T-helper 1 cell treated with Interleukin-12 subunit alpha and Interleukin-12 subunit beta and Interleukin-4 antibody, amounts not matched to agents 30 ng/mL and 1 ng/mL, for 36 hours (primary cell): ENCODE measurements around the gene TSEN54. TPM values are rescaled to one million over a fixed set of nuclear protein-coding genes. Genes with fewer than 3 reads are reported as not detected.

Experiments
- intact Hi-C: fragments of 100-400 bp; cut with micrococcal nuclease; formaldehyde crosslinking; loops from one replicate; pipeline ENCODE4 v1.15.1; 2024
- total RNA-seq: library from RNA; stranded (reverse); gene quantifications from 2 replicates; pipeline ENCODE4 v1.2.3, GENCODE V29; 2022

Gene TSEN54
- total RNA-seq, 1 donor from 2014 or later = 65.2 TPM

DNA sequence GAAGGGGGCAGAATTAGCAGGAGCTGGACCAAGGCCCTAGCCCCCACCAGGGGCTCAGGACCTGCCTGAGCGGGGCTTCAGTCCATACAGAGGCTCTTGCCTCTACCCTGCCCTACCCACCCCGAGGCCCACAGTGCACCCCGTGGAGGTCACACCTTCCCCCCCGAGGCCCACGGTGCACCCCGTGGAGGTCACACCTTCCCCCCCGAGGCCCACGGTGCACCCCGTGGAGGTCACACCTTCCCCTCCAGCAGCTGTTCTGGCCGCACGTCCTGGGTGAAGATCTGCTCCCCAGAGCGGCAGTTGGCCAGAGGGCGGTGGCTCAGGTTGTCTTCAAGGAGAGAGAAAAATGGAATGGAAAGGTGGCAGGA is 12.4 kb upstream of the TSEN54 start:
- intact Hi-C loops = no loop called here

DNA sequence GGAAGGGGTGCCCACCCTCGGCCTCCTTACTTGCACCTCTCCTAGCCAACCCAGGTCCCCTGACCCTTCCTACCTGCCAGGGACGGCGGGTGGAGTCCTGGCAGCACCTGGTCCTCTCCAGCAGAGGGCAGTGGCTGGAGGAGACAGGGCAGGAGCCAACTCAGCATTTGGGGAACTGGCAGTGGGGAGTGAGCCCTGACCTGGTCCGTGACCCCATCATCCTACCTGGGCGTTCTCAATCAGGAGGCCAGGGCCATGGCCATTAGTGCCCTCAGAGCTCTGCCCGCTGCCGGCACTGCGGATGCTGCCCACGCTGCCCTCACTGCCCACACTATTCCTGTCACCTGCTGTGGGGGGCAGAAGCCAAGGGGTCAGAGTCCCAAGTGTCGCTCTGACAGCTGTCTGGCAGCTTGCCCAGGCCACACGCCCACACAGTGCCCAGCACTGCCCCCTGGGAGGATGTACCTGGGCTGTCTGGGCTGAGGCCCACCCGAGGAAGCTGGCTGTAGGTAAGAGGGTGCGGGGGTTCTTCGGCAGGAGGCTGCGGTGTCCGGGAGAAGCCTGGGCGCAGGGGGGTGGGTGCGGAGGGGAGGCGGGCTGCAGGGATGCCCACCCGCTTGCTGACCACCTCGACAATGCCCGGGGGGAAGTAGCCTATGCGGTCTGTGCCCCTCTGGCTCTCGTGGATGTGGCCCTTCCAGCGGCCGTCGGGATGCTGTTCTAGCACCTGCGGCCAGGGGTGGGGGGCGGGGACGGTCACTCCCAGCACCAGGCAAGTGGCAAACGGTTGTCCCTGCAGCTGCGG is 11.8 kb upstream of the TSEN54 start:
- intact Hi-C loops = no loop called here

GRCh38 chr17:75505152-75505409 is 11.2 kb upstream of the TSEN54 start:
- intact Hi-C loops = no loop called here

DNA sequence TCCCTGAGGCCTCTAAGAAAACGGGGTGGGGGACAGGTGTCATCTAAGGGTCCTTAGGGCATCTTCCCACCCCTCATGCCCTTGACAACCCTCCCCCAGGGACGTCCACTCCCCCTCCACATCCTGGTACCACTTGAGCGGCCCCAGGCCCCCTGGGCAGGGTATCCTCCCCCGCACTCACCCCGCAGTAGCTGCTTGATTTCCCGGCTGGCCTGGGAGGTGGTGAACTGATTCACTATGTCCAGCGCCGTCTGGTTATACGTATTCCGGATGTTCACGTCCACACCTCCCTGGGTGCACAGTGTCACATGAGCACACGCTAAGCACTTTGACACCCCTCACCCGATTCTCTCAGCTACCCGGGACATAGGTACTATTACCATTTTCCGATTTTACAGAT is 10.7 kb upstream of the TSEN54 start:
- intact Hi-C loops = no loop called here

DNA sequence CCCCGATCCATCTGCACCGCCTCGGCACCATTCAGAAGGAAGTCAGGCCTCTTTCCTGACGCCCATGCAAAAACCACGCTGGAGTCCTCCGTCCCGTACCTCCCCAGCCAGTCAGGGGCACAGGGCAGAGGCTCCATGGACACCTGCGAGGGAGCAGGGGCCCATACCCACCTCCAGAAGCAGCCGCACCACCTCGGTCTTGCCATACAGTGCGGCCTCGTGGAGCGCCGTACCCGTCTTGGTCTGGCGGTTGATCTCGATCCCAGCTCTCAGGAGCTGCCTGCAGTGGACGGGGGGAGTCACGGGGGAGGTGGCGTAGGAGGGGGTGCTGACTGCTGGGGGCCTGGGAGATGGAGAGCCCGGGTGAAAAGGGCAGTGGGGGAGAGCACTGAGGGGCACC is 10.2 kb upstream of the TSEN54 start:
- intact Hi-C loops = no loop called here

GRCh38 chr17:75506888-75507287 is 9.4 kb upstream of the TSEN54 start:
- intact Hi-C loops = no loop called here

DNA sequence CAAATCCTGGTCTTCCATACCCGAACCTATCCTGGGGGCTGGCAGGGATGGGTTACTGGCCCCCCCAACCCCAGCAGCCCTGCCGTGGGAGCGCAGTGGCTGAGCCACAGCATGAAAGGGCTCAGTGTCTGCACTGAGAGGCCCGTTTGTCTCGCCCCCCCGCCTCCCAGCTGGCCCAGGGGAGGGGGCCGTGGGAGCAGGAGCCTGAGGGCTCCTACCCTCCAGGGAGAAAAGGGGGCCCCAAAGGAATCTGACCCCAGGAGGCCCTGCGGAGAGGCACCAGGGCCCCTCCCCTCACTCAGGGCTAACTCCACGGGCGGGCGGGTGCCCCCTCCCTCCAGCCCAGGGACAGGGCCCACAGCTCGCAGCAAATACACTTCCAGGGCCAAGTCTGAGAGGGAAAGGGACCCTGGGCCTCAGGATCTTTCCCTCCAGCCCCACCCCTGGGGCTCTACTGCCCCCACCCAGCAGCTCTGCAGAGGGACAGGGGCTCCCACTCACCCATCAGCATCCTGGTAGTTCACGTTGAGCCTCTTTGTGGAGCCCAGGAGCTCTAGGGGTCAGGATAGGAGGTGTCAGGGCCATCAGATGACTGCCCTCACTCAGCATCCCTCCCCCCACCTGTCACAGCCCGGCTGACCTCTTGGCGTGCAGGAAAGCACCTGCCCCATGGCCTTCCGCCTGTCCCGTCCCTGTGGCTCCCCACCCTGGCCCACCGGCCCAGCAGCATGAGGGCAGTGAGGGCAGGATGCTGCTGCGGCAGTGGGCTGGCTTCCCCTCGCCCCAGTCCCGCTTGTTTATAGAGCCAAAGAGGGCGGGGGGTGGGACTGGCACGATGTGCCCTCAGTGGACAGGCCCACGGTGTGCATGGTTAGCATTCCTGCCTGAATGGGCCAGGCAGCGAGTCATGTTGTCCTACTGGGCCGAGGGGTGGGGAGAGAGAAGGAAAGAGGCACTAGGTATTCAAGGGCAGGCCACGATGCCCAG is 8.3 kb upstream of the TSEN54 start:
- intact Hi-C loops = no loop called here

- intact Hi-C loops = no loop called here
Measured at GRCh38 chr17:75508931-75509361, 7.4 kb upstream of the TSEN54 start.

DNA sequence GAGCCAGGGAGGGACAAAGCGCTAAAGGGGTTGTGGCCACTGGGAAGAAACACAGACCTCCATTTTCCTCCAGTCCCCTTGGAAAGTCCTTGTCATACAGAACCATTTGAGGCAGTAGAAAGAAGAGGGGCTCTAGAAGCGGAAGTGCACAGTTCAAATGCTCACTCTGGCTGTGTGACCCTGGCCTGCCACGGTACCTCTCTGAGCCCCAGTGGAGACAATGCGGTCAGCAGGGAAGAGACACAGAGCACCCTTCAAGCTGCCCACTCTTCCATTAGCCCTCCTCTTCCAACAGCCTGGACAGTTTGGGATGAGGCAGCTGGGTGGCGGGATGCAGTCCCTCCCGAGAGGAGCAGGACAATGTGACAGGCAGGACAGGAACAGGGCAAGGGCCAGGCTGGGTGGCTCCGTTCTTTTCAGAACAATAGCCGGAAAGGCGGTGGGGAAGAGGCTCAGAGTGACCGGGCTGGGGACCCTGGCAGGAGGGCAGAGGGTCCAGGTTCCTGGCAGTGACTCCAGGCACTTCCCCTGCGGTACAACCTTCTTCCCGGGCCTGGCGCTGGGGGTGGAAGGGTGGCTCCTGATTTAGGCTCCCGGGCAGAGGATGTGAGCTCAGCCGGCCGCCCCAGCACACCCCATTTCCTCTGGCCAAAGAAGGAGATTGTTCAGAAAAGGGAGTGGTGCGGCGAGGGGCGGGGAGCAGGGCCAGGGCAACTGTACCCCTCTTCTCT is 6.6 kb upstream of the TSEN54 start:
- intact Hi-C loops = loop anchor here (10.0 kb wide), 2 partner anchors 475 to 525 kb away; partner anchors contain the start of gene CDR2L

DNA sequence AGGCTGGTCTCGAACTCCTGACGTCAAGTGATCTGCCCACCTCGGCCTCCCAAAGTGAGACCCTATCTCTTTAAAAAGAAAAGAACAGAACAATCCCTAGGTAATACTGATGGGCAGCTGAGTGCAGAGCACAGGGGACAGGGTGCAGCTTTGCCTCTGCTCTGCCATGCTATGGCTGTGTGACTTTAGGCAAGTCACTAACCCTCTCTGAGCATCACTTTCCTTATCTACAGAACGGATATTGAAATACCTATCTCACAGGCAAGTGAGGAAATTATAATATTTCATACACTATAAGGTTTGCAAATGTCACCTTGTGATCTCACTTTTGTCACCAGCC is 5.1 kb upstream of the TSEN54 start:
- intact Hi-C loops = loop anchor here (10.0 kb wide), 2 partner anchors 476 to 526 kb away; partner anchors contain the start of gene CDR2L

DNA sequence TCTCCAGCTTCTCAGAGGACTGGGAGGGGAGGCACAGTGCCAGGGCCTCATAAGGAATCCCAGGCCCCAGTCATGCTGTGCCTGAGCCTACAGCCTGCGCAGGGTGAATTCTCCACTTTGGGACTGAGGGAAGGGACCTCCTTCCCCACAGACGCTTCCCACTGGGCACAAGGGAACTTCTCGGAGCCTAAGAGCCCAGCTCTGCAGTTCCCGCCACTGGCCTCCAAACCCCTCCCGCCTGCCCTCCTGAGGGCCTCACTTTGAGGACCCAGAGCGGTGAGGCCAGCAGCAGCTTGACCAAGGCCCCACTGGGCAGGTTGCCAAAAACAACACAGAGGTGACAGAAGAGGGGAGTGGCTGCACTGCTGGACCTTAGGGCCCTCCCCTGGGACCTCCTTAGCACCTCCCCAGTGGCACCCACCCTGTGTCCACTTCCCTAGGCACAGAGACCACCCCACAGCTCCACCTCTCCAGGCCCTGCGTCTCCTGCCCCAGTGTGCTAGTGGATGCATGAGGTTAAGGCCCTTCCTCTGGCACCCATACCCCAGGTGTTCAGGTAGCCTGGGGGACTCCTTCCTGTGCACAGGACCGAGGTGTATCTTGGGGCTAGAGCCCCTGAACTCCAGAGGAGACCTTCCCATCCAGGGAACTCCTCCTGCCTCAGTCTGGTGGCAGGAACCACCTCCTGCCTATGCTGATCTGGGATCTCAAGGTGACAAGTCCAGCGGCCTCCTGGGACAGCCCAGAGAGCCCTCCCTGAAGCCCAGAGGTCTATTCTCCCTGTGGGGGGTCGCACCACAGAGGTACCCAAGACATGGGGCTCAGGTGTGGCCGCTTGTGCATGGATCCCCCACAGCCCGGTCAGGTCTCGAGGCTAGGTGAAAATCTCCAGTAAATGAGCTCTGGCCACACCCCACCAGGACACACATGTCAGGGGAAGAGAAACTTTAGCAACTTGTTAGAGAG is 4.4 kb upstream of the TSEN54 start:
- intact Hi-C loops = loop anchor here (10.0 kb wide), 2 partner anchors 477 to 527 kb away; partner anchors contain the start of gene CDR2L

DNA sequence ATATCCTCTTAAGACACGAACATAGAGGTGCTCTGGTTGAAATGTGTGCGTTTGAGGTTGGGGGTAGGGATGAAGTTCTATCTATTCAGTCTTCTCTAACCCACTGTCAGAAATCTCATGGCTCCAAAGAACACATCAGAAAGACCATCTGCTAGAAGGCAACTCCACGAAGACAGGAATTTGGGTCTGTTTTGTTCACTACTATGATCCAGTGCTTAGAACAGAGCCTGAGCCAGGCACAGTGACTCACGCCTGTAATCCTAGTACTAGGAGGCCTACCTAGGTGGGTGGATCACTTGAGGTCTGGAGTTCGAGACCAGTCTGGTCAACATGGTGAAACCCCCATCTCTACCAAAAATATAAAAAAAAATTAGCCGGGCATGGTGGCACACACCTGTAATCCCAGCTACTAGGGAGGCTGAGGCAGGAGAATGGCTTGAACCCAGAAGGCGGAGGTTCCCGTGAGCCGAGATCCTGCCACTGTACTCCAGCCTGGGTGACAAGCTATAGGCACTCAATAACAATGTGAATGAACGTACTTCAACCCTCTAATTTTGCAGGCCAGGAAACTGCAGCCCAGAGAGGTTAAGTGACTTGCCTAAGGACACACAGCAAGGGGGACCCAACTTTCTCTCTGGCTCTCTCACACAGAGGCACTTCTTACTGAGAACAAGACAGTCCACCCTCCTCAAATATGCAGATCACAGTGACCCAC is 3.2 kb upstream of the TSEN54 start:
- intact Hi-C loops = loop anchor here (10.0 kb wide), 2 partner anchors 478 to 528 kb away; partner anchors contain the start of gene CDR2L

DNA sequence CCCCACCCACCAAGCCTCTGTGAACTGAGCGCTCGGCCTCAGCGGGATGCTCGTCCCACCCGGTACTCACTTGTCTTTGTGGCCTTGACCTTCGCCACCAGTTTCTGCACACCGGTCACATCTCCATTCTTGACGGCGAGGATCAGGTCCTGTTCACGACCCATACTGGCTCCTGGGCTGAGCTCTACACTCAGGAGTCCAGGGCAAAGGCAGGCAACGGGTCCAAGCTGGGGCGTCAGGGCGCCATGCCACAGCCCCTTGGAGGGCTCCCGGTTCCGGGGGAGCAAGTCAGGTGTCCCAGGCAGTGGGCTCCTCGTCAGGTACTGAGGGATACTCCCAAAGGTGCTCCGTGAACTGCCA is 2.7 kb upstream of the TSEN54 start:
- intact Hi-C loops = loop anchor here (10.0 kb wide), 2 partner anchors 479 to 529 kb away; partner anchors contain the start of gene CDR2L

DNA sequence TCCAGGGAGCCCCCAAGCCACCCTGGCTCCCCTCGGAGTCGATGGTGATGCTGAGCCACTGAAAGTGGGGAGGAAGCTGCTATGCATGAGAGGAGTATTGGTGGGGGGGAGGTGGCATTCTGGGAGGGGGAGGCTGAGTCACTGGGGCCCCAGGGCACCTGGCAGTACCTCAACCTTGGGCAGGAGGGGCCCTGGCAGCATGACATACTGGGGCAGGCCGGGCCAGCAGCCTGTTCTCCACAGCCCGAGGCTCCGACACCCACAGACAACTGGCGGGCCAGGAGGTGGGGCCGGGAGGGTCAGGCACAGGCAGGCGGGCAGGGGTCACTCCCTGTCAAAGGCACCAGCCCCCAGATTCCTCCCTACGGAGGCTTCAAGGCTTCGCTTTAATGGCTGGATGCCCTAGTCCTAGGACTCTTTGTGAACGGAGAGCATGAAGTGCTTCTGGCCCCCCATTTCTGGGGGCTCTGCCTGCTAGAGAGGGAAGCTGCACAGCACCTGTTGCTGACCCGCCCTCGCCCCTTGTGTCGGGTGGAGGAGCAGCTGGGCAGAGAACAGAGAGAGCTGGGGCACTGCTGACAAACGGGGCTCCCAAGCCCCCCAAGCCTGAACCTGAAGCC is 1.9 kb upstream of the TSEN54 start:
- intact Hi-C loops = loop anchor here (10.0 kb wide), 2 partner anchors 480 to 530 kb away; partner anchors contain the start of gene CDR2L

DNA sequence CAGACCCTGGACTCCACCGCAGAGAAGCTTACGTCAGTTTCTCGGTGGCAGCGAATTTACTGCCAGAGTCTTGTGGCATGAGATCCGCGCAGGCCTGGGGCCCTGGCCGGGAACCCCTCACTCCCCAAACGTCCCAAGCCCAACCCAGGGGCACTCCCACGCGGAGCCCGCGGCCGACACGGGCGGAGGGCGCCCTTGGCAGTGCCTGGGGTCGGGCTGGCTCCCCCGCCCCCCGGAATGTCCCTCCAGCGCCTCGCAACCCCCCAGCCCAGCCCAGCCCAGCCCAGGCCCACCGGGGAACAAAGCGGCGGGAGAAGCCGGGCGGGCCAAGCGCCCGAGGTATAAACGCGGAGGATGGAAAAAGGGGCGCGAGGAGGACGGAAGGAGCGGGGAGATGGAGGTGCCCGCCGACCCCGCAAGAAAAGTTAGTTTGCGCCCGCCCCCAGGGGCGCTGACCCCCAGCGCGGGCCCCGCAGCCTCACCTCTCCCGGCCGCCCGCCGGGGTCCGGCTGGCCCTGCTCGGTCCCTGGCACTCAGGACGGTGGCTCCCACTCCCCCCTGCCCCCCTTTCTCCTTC is 1.3 kb upstream of the TSEN54 start:
- intact Hi-C loops = loop anchor here (5.0 to 10.0 kb wide), 5 partner anchors 243 to 530 kb away; partner anchors contain the start of genes CDR2L, MIF4GD, UNK and WBP2

DNA sequence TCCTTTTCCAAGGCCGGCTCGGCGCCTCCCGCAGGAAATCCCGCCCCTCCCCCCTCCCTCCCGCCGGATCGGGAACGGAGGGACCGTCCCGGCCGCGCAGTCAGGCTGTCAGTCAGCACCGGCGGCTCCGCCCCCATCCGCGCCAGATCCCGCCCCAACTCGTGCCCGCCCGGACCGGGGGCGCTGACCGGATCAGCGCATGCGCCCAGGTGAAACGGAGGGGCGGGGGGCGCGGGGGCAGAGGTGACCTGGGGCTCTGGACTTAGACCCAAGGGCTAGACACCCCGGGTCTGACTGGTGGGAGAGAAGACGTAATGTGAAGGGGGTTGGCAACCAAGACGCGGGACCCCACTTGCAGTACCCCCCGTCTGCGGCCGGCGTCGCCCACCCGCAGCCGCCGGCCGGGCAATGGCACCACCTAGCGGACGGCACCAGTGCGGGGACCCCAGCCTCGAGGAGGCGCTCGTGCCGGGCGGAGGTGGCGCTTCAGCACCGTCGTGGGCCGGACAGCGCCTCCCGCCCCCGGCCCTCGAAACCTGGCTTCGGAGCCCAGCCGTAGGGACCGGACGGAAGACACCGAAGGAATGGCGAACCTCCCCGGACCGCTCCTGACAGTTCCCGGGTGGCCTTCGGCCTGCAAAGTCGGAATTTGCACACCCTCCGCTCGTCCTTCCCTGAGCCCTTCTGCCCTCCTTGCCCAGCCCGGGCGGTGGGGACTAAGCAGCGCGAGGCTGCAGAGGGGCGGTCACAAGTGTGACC is 653 bp upstream of the TSEN54 start, which contains the start of gene CASKIN2:
Gene CASKIN2, minus strand, starts transcription at position 42 of the 759 bp plus-strand sequence. CDS start 1,733 bp downstream, outside the sequence.
- intact Hi-C loops = loop anchor here (1.0 to 10.0 kb wide), 12 partner anchors 10 to 531 kb away; partner anchors contain the start of genes CDR2L, GRB2, LLGL2 and MIF4GD

- intact Hi-C loops = loop anchor here (1.0 to 10.0 kb wide), 12 partner anchors 9 to 532 kb away; partner anchors contain the start of genes CDR2L, GRB2, LLGL2 and MIF4GD
Measured at GRCh38 chr17:75516619-75517296, 430 bp downstream of the TSEN54 start.
